ENCODE data around the gene AP3B2.

DNA sequence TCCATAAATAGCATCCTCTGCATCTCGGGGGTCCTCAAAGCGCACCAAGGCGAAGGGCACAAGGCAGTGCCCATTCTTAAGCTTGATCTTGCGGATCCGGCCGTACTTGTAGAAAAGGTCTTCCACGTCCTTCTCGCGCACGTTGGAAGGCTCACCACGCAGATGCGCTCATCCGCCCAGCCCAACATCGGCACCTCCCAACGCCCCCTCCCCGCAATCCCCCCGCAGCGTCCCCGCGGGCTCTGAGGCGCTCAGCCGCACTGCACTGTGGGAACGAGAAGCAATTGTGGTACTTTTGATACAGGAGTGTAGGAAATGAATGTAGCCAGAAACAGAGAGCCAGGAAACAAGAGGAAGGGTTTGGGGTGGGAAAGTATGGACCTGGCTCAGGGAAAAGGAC lies 17.5 kb downstream of the AP3B2 start:
- TF ChIP-seq ZNF8 (CRISPR knock-in tag; IDR thresholded peaks at IDR 0.05) (no peak), ZFP30 (CRISPR knock-in tag; IDR thresholded peaks at IDR 0.05) (no peak), ESRRG (CRISPR knock-in tag; IDR thresholded peaks at IDR 0.05) (no peak)
- TF ChIP-seq, protein P1, sequence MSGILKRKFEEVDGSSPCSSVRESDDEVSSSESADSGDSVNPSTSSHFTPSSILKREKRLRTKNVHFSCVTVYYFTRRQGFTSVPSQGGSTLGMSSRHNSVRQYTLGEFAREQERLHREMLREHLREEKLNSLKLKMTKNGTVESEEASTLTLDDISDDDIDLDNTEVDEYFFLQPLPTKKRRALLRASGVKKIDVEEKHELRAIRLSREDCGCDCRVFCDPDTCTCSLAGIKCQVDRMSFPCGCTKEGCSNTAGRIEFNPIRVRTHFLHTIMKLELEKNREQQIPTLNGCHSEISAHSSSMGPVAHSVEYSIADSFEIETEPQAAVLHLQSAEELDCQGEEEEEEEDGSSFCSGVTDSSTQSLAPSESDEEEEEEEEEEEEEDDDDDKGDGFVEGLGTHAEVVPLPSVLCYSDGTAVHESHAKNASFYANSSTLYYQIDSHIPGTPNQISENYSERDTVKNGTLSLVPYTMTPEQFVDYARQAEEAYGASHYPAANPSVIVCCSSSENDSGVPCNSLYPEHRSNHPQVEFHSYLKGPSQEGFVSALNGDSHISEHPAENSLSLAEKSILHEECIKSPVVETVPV (CRISPR knock-in tag; IDR thresholded peaks at IDR 0.05), result no peak

All from SK-N-SH treated with all-trans-retinoic acid at 6 μM for 48 hours (cell line).